ENCODE measurements around the gene SPTAN1. TPM values are rescaled to one million over a fixed set of nuclear protein-coding genes. Genes with fewer than 3 reads are reported as not detected.
"Not testable (repeated sequence)": the region's sequence is repeated elsewhere in the genome, so short reads cannot be mapped to it uniquely, and the experiment has no call there.

Gene SPTAN1
- total RNA-seq, 1 experiment from 2014 or later = 192 TPM

DNA sequence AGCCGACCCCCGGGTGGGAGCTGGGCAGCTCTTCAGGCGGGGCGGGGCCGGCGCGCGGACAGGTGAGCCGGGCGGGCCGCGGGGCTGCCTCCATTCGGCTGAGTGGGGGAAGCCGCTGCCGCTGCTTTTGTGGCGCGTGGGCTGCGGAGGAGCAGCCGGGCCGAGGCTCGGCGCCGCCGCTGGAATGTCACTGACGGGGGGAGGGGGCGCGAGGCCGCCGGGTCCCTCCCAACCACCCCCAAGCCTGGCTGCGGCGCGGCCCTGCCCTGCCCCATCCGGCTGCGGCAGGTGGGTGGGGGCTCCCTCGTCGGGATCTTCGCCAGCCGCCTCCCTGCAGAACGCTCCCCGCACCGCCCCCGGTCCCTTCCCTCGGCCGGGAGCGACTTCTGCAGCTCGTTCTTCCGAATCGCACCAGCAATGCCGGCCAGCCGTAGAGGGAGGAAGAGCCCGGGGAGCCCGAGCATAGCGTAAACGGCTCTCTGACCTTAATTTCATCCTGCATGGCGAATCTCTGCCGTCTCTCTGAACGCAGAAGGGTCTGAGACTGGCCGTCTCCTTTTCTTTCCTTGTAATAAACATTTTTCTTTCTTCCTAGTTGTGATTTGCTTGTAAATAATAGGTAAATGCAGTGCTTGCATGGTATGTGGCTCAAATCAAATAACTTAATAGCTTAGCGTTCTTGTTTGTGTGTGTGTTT lies 505 bp downstream of the SPTAN1 start:
- DNase-seq (ENCODE audit: low spot score) = peak; percentile 48

- DNase-seq (ENCODE audit: low spot score) = peak; percentile 37
These were observed 1.3 kb downstream of the SPTAN1 start for GRCh38 chr9:128553728-128554127.

DNA sequence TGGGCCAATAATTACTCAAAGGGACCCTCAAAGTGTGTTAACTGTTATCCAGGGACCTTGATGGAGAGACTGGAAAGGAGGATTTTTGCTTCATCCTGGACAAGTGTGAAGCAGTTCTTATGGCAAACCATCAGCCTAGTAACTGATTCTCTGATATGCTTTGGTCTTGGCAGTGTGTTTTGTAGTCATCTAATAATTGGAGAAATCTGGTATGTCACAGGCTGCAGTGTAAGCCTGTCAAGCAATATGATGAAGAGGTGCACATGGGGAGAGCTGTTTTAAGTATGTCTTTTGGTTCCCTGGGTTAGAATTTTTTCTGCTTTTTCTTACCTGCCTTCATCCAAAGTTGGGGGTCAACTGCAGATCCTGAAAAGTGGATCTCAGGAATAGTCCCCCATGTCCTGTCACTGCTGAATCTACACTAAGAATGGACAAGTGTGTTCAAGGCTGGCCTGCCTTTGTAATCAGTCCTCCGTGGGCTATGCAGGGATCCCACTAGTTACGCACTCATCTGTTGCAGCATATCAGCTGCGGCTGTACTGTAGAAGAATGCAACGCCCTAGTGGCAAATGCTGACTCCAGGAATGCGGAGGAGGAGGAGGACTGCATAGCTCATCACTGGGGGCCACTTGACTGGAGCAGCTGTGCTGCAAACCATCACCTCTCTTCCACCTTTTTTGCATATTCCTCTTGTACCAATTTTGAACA lies 1.9 kb downstream of the SPTAN1 start:
- DNase-seq (ENCODE audit: low spot score) = peak; percentile 50

GRCh38 chr9:128555180-128555721 lies 2.9 kb downstream of the SPTAN1 start:
- peak; percentile 57 for DNase-seq (ENCODE audit: low spot score)

DNA sequence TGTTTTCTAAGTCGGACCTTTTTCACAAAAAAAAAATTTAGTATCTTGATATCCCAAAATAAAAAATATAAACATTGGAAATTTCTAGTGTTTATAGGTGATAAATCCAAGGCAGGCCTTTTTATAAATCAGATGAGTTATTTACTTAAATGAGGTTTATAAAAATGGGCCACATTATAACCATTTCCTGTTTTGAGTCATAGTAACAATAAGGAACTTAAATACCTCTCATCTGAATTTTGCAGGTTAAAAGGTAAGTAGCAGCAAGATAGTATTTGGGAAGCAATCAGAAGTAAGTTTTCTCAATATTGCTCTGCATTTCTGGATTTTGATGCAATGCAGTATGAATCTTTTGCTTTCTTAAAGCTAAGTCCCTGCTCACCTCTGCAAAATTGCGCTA lies 3.9 kb downstream of the SPTAN1 start:
- no peak for DNase-seq (ENCODE audit: low spot score)

DNA sequence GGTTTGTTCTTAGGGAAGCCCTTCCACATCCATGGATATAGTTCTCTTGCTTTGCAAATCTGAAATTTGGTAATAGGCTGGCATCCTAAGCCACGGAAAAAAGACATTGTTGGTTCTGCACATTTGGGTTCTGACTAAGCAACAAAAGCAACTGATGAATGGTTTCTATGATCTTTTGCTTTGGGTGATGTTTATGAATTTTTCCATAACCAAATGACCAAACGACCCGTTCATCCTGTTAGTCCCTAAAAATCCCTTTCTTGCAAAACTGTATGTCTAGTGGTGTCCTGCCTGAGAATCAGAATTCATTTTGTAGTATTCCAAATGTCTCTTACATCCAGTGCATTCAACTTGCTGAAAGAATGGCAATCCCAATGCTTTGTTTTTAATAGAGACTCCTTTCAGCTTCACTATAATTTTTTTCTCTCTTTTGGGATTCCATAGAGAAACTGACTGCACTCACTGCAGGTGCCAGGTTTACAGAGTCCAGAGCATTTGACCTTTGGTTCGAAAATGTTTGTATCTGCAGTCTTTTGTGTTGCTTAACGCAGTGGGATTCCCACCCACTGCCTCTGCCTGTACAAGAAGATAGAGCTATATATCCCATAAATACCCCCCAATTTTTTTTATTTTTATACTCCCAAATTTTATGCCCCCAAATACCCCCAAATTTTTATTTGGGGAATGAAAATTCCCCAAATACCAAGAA lies 4.7 kb downstream of the SPTAN1 start:
- DNase-seq (ENCODE audit: low spot score) = no peak

- peak; percentile 67 for DNase-seq (ENCODE audit: low spot score)
These were observed 6.3 kb downstream of the SPTAN1 start for GRCh38 chr9:128558431-128559310.

DNA sequence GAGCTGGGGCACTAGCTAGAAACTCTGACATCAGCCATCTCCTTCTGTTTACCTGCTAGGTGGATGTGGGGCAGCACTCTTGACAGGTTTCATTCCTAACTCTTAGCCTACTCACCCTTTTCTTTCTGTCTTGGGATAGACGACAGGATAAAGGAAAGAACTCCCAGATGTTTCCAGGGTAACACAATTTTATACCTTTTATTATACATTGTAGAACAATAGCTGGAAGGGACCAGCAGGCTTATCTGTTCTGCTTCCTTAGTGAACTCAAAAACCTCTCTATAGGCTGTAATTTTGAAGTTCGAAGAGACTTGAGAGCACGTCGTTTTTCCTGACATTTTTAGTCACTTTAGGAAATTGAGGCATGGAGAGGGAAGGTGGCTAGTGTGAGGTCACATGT lies 13.2 kb downstream of the SPTAN1 start:
- no peak for DNase-seq (ENCODE audit: low spot score)

DNA sequence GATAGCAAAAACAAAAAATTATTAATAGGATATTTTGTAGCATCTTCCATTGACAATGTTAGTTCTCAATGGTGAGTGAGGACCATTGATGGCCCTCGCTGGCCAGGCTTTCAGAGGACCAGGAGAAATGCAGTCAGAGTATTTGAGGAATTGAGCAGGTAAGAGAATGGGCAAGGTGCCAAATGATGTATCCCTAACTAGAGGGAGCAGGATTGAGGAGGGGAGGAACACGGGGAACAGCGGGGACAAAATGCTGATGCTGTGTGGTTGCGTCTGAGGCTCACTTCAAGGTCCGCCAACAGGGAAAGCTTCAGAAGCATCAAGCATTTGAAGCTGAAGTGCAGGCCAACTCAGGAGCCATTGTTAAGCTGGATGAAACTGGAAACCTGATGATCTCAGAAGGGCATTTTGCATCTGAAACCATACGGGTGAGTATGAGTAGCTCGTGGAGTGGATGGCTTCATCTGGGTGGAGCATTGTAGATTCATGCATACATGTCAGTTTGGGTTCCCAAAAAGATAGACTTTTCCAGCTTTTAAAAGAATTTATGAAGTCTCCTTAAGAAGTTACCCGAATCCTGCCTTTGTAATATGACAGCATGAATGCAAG lies 16.2 kb downstream of the SPTAN1 start:
- no peak for DNase-seq (ENCODE audit: low spot score)

- DNase-seq (ENCODE audit: low spot score) = peak; percentile 44
These were observed 23.1 kb downstream of the SPTAN1 start for GRCh38 chr9:128575469-128575868.

GRCh38 chr9:128575916-128576315 lies 23.5 kb downstream of the SPTAN1 start:
- DNase-seq (ENCODE audit: low spot score) = no peak

- DNase-seq (ENCODE audit: low spot score) = no peak
These were observed 24.8 kb downstream of the SPTAN1 start for GRCh38 chr9:128577206-128577605.

DNA sequence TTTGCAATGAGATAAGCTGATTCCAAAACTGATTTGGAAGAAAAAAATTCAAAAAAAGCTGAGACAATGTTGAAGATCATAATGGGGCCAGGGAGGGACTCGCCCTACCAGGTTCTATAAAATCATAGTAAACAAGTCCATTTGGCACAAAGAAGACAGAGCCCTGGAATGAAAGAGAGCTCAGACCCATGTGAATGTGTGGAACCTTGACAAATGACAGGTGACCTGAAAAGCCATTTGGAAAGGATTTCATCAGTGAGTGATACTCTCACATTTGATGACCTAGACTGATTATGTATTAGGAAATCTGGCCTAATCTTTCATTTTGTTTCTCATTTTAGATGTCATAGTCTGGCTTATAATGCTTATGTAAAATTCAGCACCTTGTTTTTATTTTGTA lies 26.8 kb downstream of the SPTAN1 start:
- DNase-seq (ENCODE audit: low spot score) = no peak

DNA sequence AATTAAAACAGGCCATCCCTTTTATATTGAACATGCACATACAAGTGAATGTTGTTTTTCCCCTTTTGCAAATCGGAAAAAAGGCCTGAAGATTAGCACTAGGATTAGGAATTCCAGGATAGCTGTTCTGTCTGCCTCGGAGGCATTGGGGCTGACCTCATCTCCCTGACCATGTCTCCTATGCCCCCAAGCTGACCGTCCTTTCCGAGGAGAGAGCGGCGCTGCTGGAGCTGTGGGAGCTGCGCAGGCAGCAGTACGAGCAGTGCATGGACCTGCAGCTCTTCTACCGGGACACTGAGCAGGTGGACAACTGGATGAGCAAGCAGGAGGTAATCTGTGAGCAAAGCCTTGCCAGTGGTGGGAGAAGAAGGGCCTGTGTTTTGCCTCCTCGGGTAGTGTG lies 28.3 kb downstream of the SPTAN1 start:
- no peak for DNase-seq (ENCODE audit: low spot score)

- DNase-seq (ENCODE audit: low spot score) = not testable (repeated sequence)
These were observed 32.8 kb downstream of the SPTAN1 start for GRCh38 chr9:128585155-128585554.

DNA sequence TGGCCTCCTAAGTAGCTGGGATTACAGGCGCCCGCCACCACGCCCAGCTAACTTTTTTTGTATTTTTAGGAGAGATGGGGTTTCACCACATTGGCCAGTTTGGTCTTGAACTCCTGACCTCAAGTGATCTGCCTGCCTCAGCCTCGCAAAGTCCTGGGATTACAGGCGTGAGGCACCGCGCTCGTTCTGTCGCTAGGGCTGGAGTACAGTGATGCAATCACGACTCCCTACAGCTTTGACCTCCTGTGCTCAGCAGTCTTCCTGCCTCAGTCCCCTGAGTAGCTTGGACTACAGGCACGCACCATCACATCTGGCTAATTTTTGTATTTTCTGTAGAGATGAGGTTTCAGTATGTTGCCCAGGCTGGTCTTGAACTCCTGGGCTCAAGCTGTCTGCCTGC lies 34.5 kb downstream of the SPTAN1 start:
- DNase-seq (ENCODE audit: low spot score) = not testable (repeated sequence)

GRCh38 chr9:128587453-128587852 lies 35.1 kb downstream of the SPTAN1 start:
- DNase-seq (ENCODE audit: low spot score) = no peak

DNA sequence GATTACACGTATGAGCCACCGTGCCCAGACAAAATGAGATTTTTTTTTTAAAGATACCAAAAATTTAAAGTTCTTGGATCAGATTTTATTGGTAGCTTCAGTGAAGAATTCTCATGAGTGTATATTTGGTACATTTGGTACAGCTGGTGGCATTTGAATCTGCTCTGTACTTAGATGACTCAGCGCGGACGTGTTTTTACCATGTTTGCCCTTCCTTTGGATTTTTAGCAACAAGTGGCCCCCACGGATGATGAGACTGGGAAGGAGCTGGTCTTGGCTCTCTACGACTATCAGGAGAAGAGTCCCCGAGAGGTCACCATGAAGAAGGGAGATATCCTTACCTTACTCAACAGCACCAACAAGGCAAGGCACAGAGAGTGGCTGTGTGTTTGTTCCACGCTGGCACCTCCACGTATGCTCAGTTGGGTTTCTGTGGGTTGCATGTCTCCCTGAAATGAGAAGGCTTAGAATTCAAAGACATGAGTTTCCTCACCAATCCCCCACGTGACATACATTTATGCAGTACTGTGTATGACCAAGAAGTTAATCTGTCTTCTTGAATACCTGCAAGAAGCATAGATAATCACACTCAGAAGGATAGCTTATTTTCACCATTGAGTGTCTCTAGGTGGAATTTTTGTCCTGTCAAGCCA lies 36.3 kb downstream of the SPTAN1 start:
- DNase-seq (ENCODE audit: low spot score) = no peak

GRCh38 chr9:128593039-128593438 lies 40.7 kb downstream of the SPTAN1 start:
- DNase-seq (ENCODE audit: low spot score) = no peak

- DNase-seq (ENCODE audit: low spot score) = no peak
These were observed 41.5 kb downstream of the SPTAN1 start for GRCh38 chr9:128593856-128594255.

All from HT-29 (cell line).